Dermis blood vessel endothelial cell (primary cell): ENCODE data around the gene CBLN1. TPM values are rescaled to one million over a fixed set of nuclear protein-coding genes. Genes with fewer than 3 reads are reported as not detected.

Source experiments
- DNase-seq: peaks from one replicate; pipeline ENCODE4 v3.0.0; 2010
- total RNA-seq: library from RNA; depleted of rRNA; stranded (reverse); fragments of >200 nt; gene quantifications from 2 replicates; pipeline ENCODE4 v1.2.3, GENCODE V29; 2014

CBLN1 gene
- total RNA-seq = not detected in 2 replicates

- DNase-seq = no peak
These were observed at the start of gene CBLN1 for GRCh38 chr16:49281480-49281842. CBLN1 (minus strand) TSS chr16:49281838; CDS start chr16:49281465, 373 bp downstream.

DNA sequence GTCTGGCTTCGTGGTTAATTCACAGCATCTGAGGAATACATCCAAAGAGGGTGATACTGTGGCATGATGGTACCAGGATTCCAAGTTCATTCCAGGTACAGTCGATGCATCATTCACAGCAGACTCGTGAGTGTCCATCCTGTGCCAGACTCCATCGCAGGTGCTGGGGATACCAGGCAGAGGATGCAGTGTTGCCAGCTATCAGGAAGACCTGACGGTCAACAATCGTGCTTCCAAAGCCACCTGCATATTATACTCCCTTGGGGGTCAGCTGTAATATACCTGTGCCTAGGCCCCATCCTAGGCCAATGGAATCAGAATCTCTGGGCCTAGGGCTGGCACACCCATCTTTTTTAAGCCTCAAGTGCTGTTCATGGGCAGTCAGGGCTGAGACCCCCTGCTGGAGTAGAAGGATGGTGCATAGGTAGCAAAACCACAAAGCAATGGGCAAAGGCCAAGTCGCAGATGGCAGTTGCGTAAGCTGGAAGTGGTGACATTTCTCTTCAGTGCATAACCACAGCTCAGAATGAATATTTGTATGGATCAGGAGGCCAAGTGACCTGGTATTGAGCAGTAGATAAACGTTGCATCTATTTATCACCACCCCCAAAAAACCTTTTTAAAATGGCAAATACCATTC, 49.0 kb upstream of the CBLN1 start:
- DNase-seq = no peak

DNA sequence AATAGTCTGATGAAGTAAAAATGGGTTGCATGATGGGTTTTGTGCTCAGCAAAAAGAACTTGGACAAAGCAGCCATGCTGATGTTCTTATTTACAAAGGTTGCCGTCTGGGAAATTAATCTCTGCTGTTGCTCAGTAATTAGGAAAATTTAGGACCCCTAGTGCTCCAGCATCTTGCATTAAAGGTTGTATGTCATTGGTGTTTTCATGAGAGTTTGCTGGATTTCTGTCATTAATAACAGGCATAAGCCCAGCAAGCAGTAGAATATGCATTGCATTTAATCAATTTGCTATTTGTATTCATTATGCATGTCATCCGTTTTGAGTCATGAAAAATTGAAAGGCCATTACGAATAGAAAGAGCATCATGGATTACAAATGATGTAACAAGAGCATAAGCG, 46.7 kb upstream of the CBLN1 start:
- no peak for DNase-seq

DNA sequence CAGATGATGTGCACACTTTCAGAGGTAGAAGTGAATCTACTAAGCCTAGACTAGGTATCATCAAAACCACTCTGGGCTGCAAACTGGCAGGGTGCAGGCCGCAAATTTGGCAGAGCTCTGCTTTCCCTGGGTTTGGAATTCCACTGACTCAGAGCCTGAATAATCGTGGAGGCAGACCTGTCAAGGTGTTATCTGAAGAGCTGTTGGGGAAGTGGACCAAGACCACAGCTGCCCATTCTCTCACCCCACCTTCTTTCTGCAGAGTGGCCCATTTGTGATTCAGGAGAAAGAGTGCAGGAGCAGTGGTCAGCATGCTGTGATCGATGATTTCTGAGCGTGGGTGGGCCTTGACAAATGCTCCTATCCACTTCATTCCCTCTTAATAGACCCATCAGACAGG, 45.8 kb upstream of the CBLN1 start:
- no peak for DNase-seq

DNA sequence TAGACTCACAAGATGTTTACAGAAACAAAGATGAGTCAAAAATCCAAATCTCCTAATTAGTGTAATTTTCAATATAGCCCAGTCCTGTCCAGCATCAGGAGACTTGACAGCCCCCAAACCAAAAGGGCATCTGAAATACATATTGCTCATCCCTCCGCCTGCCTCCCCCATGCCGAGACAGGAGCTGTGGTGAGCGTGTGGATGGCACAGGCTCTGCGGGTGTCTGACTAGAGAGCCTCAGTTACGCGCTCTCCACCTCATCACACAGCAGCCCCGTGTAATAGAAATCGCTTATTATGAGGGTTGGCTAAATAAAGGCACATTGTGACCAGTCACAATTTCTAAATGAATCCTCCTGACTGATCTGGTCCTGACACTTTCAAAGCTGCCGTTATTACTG, 43.1 kb upstream of the CBLN1 start:
- no peak for DNase-seq

- DNase-seq = no peak
These were observed 34.0 kb upstream of the CBLN1 start for GRCh38 chr16:49315602-49316001.

DNA sequence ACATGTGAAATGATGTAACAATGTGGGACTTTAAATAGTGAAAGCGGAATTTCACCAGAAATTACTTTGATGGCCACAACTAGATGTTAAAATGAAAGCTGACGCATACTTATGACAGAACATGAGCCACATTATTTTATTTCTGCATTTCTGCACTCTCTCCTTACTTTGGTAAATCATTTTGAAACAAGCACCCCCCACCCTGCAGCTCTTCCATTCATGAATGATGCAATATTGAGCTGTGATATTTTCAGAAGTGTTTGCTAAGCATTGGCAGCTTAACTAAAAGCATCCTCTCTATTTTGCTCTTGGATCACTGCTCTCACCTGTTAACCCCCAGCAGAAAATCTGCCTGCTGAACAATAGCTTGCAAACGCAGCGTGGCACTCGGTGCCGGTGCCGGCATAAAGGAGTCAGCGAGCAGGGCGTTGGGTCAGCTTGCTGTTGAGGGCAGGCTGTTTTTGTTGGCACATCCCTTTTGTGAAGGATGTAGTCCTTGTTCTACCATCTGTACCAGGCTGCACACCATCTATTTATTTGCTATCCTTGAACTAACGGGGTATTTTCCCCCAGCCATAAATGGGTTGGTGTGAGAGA, 30.8 kb upstream of the CBLN1 start:
- no peak for DNase-seq

- no peak for DNase-seq
These were observed 30.2 kb upstream of the CBLN1 start for GRCh38 chr16:49311823-49312222.

- no peak for DNase-seq
These were observed 25.5 kb upstream of the CBLN1 start for GRCh38 chr16:49307176-49307575.

GRCh38 chr16:49305406-49305805, 23.8 kb upstream of the CBLN1 start:
- no peak for DNase-seq

DNA sequence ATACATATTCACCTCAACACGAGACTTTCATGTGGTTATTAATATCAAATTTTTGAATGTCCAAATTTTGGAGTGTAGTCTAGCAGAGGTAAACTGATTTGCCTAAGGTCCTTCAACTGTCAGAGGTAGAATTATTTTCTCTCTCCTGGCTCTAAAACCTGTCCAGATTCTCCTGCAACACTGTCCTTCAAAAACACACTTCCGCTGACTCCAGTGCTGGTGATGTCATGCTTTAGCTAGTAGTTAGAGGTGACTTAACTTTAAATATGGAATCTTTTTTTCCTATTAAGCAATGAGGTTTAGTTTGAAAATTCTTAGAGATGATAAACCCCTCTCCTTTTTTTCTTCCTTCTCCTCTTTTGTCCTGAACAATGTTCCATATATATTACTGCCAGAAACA, 10.8 kb upstream of the CBLN1 start:
- DNase-seq = no peak

DNA sequence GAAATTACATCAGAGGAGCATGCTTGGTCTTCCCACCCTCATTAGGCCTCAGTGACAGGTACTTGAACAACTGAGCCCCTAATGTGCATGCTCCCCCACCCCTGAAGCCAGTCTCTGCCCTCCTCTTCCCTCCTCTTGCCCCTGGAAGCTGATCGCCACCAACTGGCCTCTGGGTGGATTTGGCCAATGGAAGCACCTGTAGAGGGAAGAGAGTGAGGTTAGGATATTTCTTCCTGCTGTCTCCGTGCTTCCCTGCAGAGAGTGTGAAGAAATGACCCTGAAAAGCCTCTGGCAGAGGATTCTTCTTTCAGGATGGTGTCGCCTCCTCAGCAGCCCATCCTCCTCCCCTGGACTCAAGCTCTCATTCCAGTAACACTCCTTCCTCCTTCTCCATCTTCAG, 5.9 kb upstream of the CBLN1 start:
- DNase-seq = no peak

DNA sequence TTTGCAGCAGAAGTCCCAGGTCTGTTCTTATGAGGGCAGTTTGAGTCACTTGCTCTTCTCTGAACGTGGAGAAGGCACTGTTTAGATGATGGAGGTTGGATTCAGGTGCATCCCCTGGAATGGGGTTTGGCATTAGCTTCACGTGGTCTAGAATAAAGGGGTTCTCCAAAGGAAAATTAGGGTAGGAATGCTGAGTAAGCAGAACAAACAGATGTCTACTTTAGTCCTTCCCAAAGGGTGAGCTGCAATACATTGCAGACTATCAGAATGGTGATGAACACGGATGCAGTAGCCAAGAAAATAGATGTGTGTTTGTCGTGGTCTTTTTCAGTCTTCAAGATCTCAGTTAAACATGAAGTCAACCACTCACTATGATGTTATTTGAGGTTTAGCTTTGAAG, 3.3 kb upstream of the CBLN1 start:
- DNase-seq = no peak

- no peak for DNase-seq
These were observed 1.9 kb upstream of the CBLN1 start for GRCh38 chr16:49283376-49284049.

GRCh38 chr16:49282690-49283375, 1.2 kb upstream of the CBLN1 start:
- no peak for DNase-seq

DNA sequence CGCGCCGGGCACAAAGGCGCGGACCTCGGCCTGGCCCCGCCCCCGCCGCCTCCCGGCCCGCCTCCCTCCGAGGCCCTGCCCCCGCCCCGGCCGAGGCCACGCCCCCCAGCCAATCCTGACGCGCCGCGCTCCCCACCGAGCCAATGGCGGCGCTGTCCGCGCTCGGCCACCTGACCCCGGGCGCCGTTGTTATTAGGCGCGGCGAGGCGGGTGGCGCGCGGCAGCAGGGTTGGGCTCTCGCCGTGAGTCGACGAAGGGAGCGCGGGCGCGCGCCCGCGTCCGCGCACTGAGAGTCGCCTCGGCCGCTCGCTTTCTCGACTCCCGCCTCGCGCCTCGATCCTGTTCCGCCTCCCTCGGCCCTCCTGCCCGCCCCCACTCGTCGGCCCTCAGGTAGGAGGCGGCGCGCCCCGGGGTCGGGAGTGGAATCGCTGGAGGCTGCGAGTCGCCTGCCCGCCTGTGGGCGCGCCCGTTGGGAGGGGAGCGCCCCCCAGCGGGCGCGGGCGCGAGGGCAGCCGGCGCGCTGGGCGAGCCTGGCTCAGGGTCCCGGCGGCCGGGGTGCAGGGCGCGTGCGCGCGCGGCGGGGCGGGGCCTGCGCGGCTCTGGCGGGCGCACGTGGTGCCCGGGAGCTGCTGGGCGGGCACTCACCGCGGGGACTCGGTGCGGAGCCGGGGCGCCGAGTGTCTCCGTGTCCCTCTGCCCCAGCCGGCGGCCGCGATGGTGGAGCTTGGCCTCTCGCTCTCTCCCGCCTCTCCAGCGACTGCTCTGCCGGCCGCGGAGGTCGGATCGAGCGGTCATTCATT, 405 bp upstream of the CBLN1 start:
- peak; percentile 89 for DNase-seq

- DNase-seq = no peak
These were observed 732 bp downstream of the CBLN1 start for GRCh38 chr16:49280841-49281371.

DNA sequence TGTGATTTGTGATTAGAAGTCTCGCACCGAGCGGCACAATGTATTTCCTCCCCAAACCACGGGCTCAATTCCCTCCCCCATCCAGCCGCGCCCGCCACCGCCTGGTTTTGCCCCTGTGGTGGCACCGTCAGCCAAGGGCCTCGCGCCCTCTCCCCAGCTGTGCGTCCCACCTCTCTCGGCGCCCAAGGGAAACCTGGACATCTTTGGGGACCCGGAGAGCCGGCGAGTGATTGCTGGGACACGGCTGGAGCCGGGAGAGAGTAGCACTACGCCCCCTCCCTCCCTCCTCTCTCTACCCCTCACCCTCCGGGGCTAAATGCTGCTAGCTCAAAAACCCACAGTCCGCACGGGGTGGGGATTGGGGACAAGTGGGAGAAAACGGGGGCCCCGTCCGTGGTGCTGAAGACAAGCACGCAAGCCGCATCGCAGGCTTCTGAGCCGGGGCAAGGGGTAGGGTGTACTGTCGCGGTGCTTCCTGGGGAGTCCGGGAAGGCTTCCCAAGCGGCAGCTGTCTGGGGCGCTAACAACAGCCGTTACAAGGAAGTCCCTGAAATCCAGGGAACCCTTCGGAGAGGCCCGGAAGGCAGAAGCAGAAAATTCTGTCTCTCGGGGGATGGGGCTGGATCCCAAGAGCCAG, 1.4 kb downstream of the CBLN1 start:
- DNase-seq = peak; percentile 17

DNA sequence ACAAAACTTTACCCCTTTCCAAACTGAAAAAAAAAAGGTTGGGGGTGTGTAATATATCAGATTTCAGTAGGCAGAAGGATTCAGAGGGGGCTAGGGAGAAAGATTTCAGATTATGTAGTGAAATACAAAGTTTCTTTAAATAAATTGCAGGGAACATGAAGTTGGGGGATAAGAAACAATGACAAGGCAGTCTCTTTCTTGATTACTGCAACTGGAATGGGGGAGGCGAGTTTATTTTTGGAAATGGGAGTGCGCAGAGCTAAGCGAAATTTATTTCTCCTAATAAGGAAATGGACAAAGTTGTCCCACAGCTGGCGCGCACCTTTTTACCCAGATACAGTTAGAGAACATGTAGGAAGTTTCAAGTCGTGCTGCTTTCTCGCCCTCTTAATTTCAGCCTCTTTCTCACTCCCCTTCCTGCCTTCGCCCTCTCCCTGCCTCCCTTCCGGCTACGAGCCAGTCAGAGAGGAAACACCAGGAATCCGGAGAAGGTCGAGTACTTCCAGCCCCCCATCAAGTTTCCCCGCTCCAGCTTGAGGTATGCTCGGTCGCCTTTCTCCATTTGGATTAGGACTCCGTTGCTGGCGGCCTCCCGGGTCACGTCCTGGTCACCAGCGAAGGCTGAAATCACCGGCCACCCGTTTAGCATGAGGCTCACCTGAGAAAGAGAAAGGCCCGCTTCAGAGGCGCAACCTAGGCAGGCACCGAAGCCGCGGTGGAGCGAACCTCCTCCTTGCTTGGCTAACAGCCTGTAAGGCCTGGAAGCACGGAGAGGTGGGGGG, 2.5 kb downstream of the CBLN1 start:
- DNase-seq = no peak

DNA sequence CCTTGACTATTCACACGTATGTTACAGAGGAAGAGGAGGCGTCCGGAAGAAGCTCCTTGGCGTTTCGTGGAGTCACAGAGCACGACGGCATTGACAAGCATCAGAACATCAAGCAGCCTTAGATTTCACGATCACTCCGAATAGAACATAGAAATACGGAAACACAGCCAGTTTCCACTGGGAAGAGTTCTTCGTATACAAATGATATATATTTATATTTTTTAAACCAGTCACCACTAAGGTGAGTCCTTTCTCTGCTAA, 3.1 kb downstream of the CBLN1 start:
- DNase-seq = no peak

DNA sequence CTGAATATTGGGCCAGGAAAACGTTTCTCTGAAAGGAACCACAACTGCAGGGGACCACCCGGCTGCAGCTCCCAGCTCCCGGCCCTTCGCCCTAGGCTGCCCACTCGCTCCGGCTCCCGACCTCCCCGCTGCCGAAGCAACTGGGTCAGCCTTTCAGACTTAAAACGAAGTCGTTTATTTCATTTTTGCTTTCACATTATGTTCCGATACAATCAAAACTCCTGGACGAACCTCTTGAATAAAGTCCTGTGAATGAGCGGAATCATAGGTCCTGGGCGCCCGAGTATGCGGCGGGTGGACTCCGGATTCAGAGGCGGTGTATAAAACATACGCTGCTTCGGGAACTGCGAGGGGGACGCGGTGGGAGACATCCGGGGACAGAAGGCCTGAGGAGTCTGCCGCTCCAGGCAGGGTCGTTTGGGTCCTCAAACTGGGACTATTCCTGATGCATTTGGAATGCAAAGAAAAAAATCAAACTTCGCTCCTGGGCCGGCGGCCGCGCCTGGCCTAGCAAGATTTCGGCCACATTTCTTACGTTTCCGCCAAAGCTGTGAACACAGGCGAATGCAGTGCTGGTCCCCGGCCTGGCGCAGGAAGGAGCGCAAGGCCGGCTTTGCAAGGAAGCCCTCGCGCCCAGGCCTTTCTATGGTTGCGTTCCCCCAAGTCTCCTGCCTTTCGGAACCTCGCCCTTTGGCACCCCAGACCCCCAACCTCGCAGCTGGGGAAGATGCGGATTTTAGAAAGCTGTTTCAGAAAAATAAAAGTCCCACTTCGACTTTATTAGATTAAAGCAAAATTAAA, 3.7 kb downstream of the CBLN1 start:
- DNase-seq = no peak
